H1 (cell line): ENCODE measurements around the gene CDK5R1. TPM values are rescaled to one million over a fixed set of nuclear protein-coding genes. Genes with fewer than 3 reads are reported as not detected.

ENCODE experiments used
- CTCF ChIA-PET: fragments of 300-600 bp; sonication (Branson Sonifier 250); formaldehyde crosslinking; loops from one replicate; lab custom pipeline; 2021; ENCODE audit not compliant: partially characterized antibody; lab: Charles Lee
- POLR2A ChIA-PET: fragments of 300-600 bp; sonication (Branson Sonifier 250); formaldehyde crosslinking; loops from one replicate; lab custom pipeline; 2021; ENCODE audit warnings: inconsistent platforms; ENCODE audit not compliant: partially characterized antibody; lab: Charles Lee
- DNase-seq, 2 experiments: peaks; one replicate each; pipeline versions ENCODE4 v3.0.0 to v3.0.0-alpha.2; 2010 to 2022; ENCODE audit warnings: low spot score in 2 of 2, low read depth in 1 of 2, mixed read lengths in 1 of 2
- FAIRE-seq: peaks from 2 replicates; lab custom pipeline; 2011; peaks lifted over from hg19 to GRCh38; lab: Jason Lieb, UNC
- H2AFZ ChIP-seq: 2 replicates; pipeline ENCODE4 v1.8.1; 2012; ENCODE audit warnings: low read length, inconsistent platforms
- H2AK5ac ChIP-seq: 2 replicates; pipeline ENCODE4 v1.6.1; 2013; ENCODE audit warnings: low read depth, low read length
- H2BK120ac ChIP-seq: replicated peaks from 2 replicates; pipeline ENCODE3; 2013; ENCODE audit warnings: low read depth, low read length, inconsistent platforms
- H2BK12ac ChIP-seq: 2 replicates; pipeline ENCODE4 v1.6.1; 2013; ENCODE audit warnings: low read depth, low read length
- H2BK15ac ChIP-seq: 2 replicates; pipeline ENCODE4 v1.6.1; 2013; ENCODE audit warnings: low read length
- H2BK20ac ChIP-seq: 2 replicates; pipeline ENCODE4 v1.6.1; 2013; ENCODE audit warnings: low read length
- H2BK5ac ChIP-seq: 2 replicates; pipeline ENCODE4 v1.6.1; 2013; ENCODE audit warnings: low read depth, low read length
- H3K14ac ChIP-seq: 2 replicates; pipeline ENCODE4 v1.6.1; 2013; ENCODE audit warnings: inconsistent platforms; ENCODE audit not compliant: insufficient read length
- H3K18ac ChIP-seq: 2 replicates; pipeline ENCODE4 v1.6.1; 2013; ENCODE audit warnings: low read length; ENCODE audit errors: extremely low read depth
- H3K23ac ChIP-seq: 2 replicates; pipeline ENCODE4 v1.6.1; 2013; ENCODE audit warnings: inconsistent platforms; ENCODE audit not compliant: insufficient read length
- H3K23me2 ChIP-seq: 2 replicates; pipeline ENCODE4 v1.6.1; 2013; ENCODE audit warnings: low read depth, low read length
- H3K27ac ChIP-seq: 2 replicates; pipeline ENCODE4 v1.6.1; 2011; ENCODE audit warnings: low read depth, low read length, inconsistent platforms
- H3K27me3 ChIP-seq, 4 experiments: replicated peaks in 1 of 4; 1 replicate in 1 of 4; 2 replicates in 3 of 4; pipeline versions ENCODE4 v1.6.1 to v1.8.1; 2011 to 2013; ENCODE audit warnings: low read length in 3 of 4, mild to moderate bottlenecking in 3 of 4, inconsistent platforms in 2 of 4, mixed read lengths in 2 of 4, moderate library complexity in 1 of 4; ENCODE audit not compliant: control insufficient read depth in 3 of 4, insufficient read depth in 3 of 4; ENCODE audit errors: extremely low read depth in 1 of 4
- H3K36me3 ChIP-seq, 4 experiments: 2 replicates each; pipeline versions ENCODE4 v1.6.1 to v1.8.1; 2011 to 2013; ENCODE audit warnings: mild to moderate bottlenecking in 4 of 4, low read length in 3 of 4, moderate library complexity in 2 of 4, control low read depth in 1 of 4, inconsistent platforms in 1 of 4; ENCODE audit not compliant: insufficient read depth in 4 of 4, control insufficient read depth in 2 of 4
- H3K4ac ChIP-seq: replicated peaks from 2 replicates; pipeline ENCODE3; 2013; ENCODE audit warnings: low read length, low read depth, mixed read lengths, inconsistent platforms; ENCODE audit not compliant: insufficient read length
- H3K4me1 ChIP-seq, 4 experiments: replicated peaks in 1 of 4; 1 replicate in 1 of 4; 2 replicates in 3 of 4; pipeline versions ENCODE4 v1.6.1 to v1.8.1; 2011 to 2013; ENCODE audit warnings: low read length in 3 of 4, inconsistent platforms in 2 of 4, mixed read lengths in 1 of 4; ENCODE audit not compliant: insufficient read depth in 4 of 4, control insufficient read depth in 3 of 4
- H3K4me2 ChIP-seq, 2 experiments: 2 replicates each; pipeline versions ENCODE4 v1.6.1 to v1.8.1; 2011 to 2013; ENCODE audit warnings: low read depth in 2 of 2, low read length in 2 of 2, control low read depth in 1 of 2, inconsistent platforms in 1 of 2, mild to moderate bottlenecking in 1 of 2; ENCODE audit not compliant: insufficient read depth in 1 of 2
- H3K4me3 ChIP-seq, 4 experiments: fragments of 200-600, 300-600 bp in 1 of 4; sonication (generic), shearing (Covaris generic), sonication (Bioruptor Twin) in 1 of 4; 2 replicates each; pipeline versions ENCODE4 v1.5.1 to v1.8.1; 2011 to 2016; ENCODE audit warnings: low read length in 4 of 4, low read depth in 3 of 4, control low read depth in 2 of 4, inconsistent platforms in 2 of 4, mild to moderate bottlenecking in 2 of 4, mixed read lengths in 1 of 4, moderate library complexity in 1 of 4; ENCODE audit not compliant: insufficient read depth in 2 of 4; ENCODE audit errors: extremely low read depth in 1 of 4
- H3K56ac ChIP-seq: replicated peaks from 2 replicates; pipeline ENCODE3; 2013; ENCODE audit warnings: low read depth, mild to moderate bottlenecking, mixed read lengths, low read length, inconsistent platforms; ENCODE audit not compliant: insufficient read length
- H3K79me1 ChIP-seq: 2 replicates; pipeline ENCODE4 v1.6.1; 2013; ENCODE audit warnings: low read depth, low read length, control low read depth
- H3K79me2 ChIP-seq, 2 experiments: 2 replicates each; pipeline versions ENCODE4 v1.6.1 to v1.8.1; 2012 to 2013; ENCODE audit warnings: low read length in 2 of 2, mild to moderate bottlenecking in 2 of 2, inconsistent platforms in 1 of 2; ENCODE audit not compliant: insufficient read depth in 2 of 2, control insufficient read depth in 1 of 2
- H3K9ac ChIP-seq, 4 experiments: replicated peaks in 1 of 4; 1 replicate in 1 of 4; 2 replicates in 3 of 4; pipeline versions ENCODE4 v1.6.1 to v1.8.1; 2011 to 2013; ENCODE audit warnings: low read depth in 3 of 4, low read length in 3 of 4, control low read depth in 2 of 4, mild to moderate bottlenecking in 2 of 4, moderate library complexity in 2 of 4, inconsistent platforms in 1 of 4; ENCODE audit errors: extremely low read depth in 1 of 4
- H3K9me3 ChIP-seq, 2 experiments: 2 replicates each; pipeline versions ENCODE4 v1.6.1 to v1.8.1; 2012 to 2013; ENCODE audit warnings: mild to moderate bottlenecking in 2 of 2, moderate library complexity in 2 of 2, control low read depth in 1 of 2, inconsistent platforms in 1 of 2, low read depth in 1 of 2, low read length in 1 of 2, mixed read lengths in 1 of 2; ENCODE audit not compliant: insufficient read depth in 2 of 2
- H4K20me1 ChIP-seq, 2 experiments: replicated peaks in 1 of 2; 2 replicates each; pipeline versions ENCODE3 to v1.8.1; 2011 to 2013; ENCODE audit warnings: inconsistent platforms in 2 of 2, low read length in 2 of 2, mild to moderate bottlenecking in 1 of 2; ENCODE audit not compliant: insufficient read depth in 2 of 2, control insufficient read depth in 1 of 2
- H4K5ac ChIP-seq: 2 replicates; pipeline ENCODE4 v1.6.1; 2013; ENCODE audit warnings: low read length, low read depth, mixed read lengths, inconsistent platforms; ENCODE audit not compliant: insufficient read length
- H4K8ac ChIP-seq: 2 replicates; pipeline ENCODE4 v1.8.0; 2013; ENCODE audit warnings: mild to moderate bottlenecking, moderate library complexity, low read length, inconsistent platforms; ENCODE audit not compliant: insufficient read depth; ENCODE audit errors: extremely low read depth
- H4K91ac ChIP-seq: replicated peaks from 2 replicates; pipeline ENCODE3; 2013; ENCODE audit warnings: low read length, mixed read lengths, inconsistent platforms; ENCODE audit not compliant: insufficient read length
- ASH2L ChIP-seq: fragments of 200-600, 300-600 bp; sonication (generic); IDR thresholded peaks from one replicate; pipeline ENCODE4 v1.7.1; 2017; ENCODE audit warnings: low read length
- CTBP2 ChIP-seq: IDR thresholded peaks from 2 replicates; pipeline ENCODE4 v1.7.0; 2011; ENCODE audit warnings: borderline replicate concordance, mild to moderate bottlenecking, moderate library complexity, mixed read lengths, low read length; ENCODE audit not compliant: insufficient read depth, insufficient read length
- MAX ChIP-seq: IDR thresholded peaks from 2 replicates; pipeline ENCODE4 v1.6.1; 2012; ENCODE audit warnings: inconsistent platforms
- RFX5 ChIP-seq: IDR thresholded peaks from 2 replicates; pipeline ENCODE4 v1.6.1; 2011; ENCODE audit warnings: low read depth, low read length, improper control_type of control experiment, borderline replicate concordance
- SAP30 ChIP-seq: fragments of 300-600 bp; sonication (generic); IDR thresholded peaks from 2 replicates; pipeline ENCODE4 v1.7.1; 2012; ENCODE audit warnings: low read length, moderate library complexity, mild to moderate bottlenecking, inconsistent platforms; ENCODE audit not compliant: insufficient read depth, insufficient replicate concordance
- TAF7 ChIP-seq: optimal IDR thresholded peaks from 2 replicates; pipeline ENCODE3; 2011; ENCODE audit warnings: low read depth, mild to moderate bottlenecking, inconsistent platforms, low read length, moderate library complexity, borderline replicate concordance
- WGBS, 2 experiments: shearing (Covaris generic) in 1 of 2; methylation state at CpG; one replicate each; pipeline versions ENCODE4 v1.1.6 to v1.1.7; 2013 to 2015; ENCODE audit warnings: low lambda C conversion rate in 2 of 2, mixed read lengths in 2 of 2, inconsistent platforms in 1 of 2, low coverage in 1 of 2, missing lambda C conversion rate in 1 of 2; ENCODE audit not compliant: insufficient replicate concordance in 2 of 2, insufficient coverage in 1 of 2, insufficient read length in 1 of 2; ENCODE audit errors: extremely low coverage in 1 of 2, missing lambda C conversion rate in 1 of 2; 5-methylcytosine and 5-hydroxymethylcytosine counted together
- polyA plus RNA-seq, 7 experiments: library from polyadenylated mRNA; depleted of rRNA in 3 of 7; stranded (reverse) in 5 of 7; unstranded in 2 of 7; fragments of >200 nt in 5 of 7; fragments of 200-250 nt in 2 of 7; gene quantifications; 1 replicate in 5 of 7; 2 replicates in 1 of 7; 4 replicates in 1 of 7; pipeline versions ENCODE4 v1.2.1 to v1.2.3, GENCODE V29; 2011 to 2013; ENCODE audit warnings: missing spikeins in 2 of 7, mixed read lengths in 2 of 7
- total RNA-seq: library from RNA; stranded (reverse); fragmentation: NEBNext Ultra II Directional; extraction: Animal tissue kit (Norgen Biotek cat#: 25700); gene quantifications from 2 replicates; pipeline ENCODE4 v1.2.1, GENCODE V29; 2021

The CDK5R1 gene
- total and polyA plus RNA-seq, 2 of the 8 experiments (the other 6 are each of a cell fraction or from before 2014, with no cell fraction given) = 2.7 to 9.9 TPM

GRCh38 chr17:32470405-32471167 lies 16.2 kb upstream of the CDK5R1 start:
- H3K9ac ChIP-seq = no peak overlapping the region
- H2AFZ ChIP-seq = no peak overlapping the region
- ChIA-PET POLR2A (interaction anchor here (1.2 to 2.5 kb wide), 5 partner anchors 9 to 23 kb away, joined by 3 to 11 read pairs (median 5); partner anchors contain the start of gene CDK5R1), CTCF (interaction anchor here (1.0 to 4.3 kb wide), 5 partner anchors 9 to 119 kb away, joined by 3 to 33 read pairs (median 4); partner anchors contain the start of gene PSMD11)
- H3K23ac ChIP-seq = no peak overlapping the region
- H3K27me3 ChIP-seq = no peaks in the 10 kb centered on the region
- no peak overlapping the region for H3K4me3 ChIP-seq
- no peak overlapping the region for H3K4ac ChIP-seq
- H3K79me2 ChIP-seq = peaks cover 0 to 17% of the 10 kb centered on the region in 2 experiments; a peak in 1 of 4 replicates
- no peak overlapping the region for H3K4me2 ChIP-seq
- H4K5ac ChIP-seq = no peak overlapping the region
- H2BK5ac ChIP-seq = no peak overlapping the region
- 96% methylated on average over 6 of the region's 6 CpGs; no CpG with 5 or more reads in 1 of the 2 experiments for WGBS, 2 experiments
- peaks cover 24 to 78% (median 65%) of the 10 kb centered on the region in 4 experiments for H3K36me3 ChIP-seq
- no peak overlapping the region for H2BK20ac ChIP-seq
- H3K14ac ChIP-seq = no peak overlapping the region
- H2AK5ac ChIP-seq = no peak overlapping the region
- no peak overlapping the region for H2BK15ac ChIP-seq
- DNase-seq (no peak), FAIRE-seq (no peak)
- TF ChIP-seq MAX = no peak
- no peak for TF ChIP-seq RFX5
- no peak for TF ChIP-seq ASH2L
- no peak for TF ChIP-seq SAP30
- TF ChIP-seq TAF7 = no peak
- no peak for TF ChIP-seq CTBP2
- H3K79me1 ChIP-seq = no peaks in the 10 kb centered on the region; the same call in 1 of the 2 replicates
- no peaks in the 10 kb centered on the region for H3K23me2 ChIP-seq
- no peak overlapping the region for H2BK12ac ChIP-seq
- H2BK120ac ChIP-seq = no peak overlapping the region
- H3K27ac ChIP-seq = no peak overlapping the region
- H4K20me1 ChIP-seq = peaks cover 0 to 3% of the 10 kb centered on the region in 2 experiments
- H4K91ac ChIP-seq = no peak overlapping the region
- H4K8ac ChIP-seq = no peak overlapping the region
- no peak overlapping the region for H3K56ac ChIP-seq
- H3K4me1 ChIP-seq = no peaks in the 10 kb centered on the region
- no peaks in the 10 kb centered on the region for H3K9me3 ChIP-seq
- no peak overlapping the region for H3K18ac ChIP-seq
